Activated T-helper 1 cell treated with anti-CD3 and anti-CD28 coated beads, Interleukin-12 subunit alpha, Interleukin-12 subunit beta, Interleukin-2, Interleukin-4 antibody, amounts not matched to agents 30 ng/mL and 10 ng/mL and 1 ng/mL, durations not matched to agents 14 hours and 24 hours and 36 hours (primary cell): Measurements from ENCODE around the gene FN1. TPM values are rescaled to one million over a fixed set of nuclear protein-coding genes. Genes with fewer than 3 reads are reported as not detected.
"Not testable (repeated sequence)": the region's sequence is repeated elsewhere in the genome, so short reads cannot be mapped to it uniquely, and the experiment has no call there.

ENCODE experiments used
- DNase-seq: peaks from one replicate; pipeline ENCODE4 v3.0.0; 2021; ENCODE audit warnings: low spot score
- H3K27ac Mint-ChIP-seq: one replicate; pipeline ENCODE4 v1.8.0; 2021; ENCODE audit warnings: mild to moderate bottlenecking, mixed read lengths
- H3K27me3 Mint-ChIP-seq: one replicate; pipeline ENCODE4 v1.8.0; 2022; ENCODE audit warnings: mild to moderate bottlenecking, moderate library complexity, mixed read lengths; ENCODE audit not compliant: insufficient read depth
- H3K36me3 Mint-ChIP-seq: one replicate; pipeline ENCODE4 v1.8.0; 2021; ENCODE audit warnings: low read depth, mixed read lengths
- H3K4me1 Mint-ChIP-seq: one replicate; pipeline ENCODE4 v1.8.0; 2021; ENCODE audit warnings: low read depth, mixed read lengths
- H3K4me3 Mint-ChIP-seq: one replicate; pipeline ENCODE4 v1.8.0; 2021; ENCODE audit warnings: mild to moderate bottlenecking, moderate library complexity, mixed read lengths
- H3K9me3 Mint-ChIP-seq: one replicate; pipeline ENCODE4 v1.8.0; 2021; ENCODE audit warnings: mixed read lengths
- intact Hi-C: fragments of 100-400 bp; cut with micrococcal nuclease; formaldehyde crosslinking; loops from one replicate; pipeline ENCODE4 v1.15.1; 2024
- total RNA-seq: library from RNA; stranded (reverse); gene quantifications from 2 replicates; pipeline ENCODE4 v1.2.3, GENCODE V29; 2022

Gene FN1
- total RNA-seq, 1 donor from 2014 or later, result 1.6 TPM

- H3K27me3 Mint-ChIP-seq, result no peaks in the 10 kb centered on the region
Observed at GRCh38 chr2:215320102-215320501, 115.8 kb downstream of the FN1 start.

GRCh38 chr2:215319500-215319899 lies 116.4 kb downstream of the FN1 start:
- Mint-ChIP-seq H3K27ac (no peak overlapping the region), H3K4me1 (peaks cover 30% of the 10 kb centered on the region), H3K9me3 (no peaks in the 10 kb centered on the region), H3K4me3 (no peak overlapping the region), H3K36me3 (peaks cover 59% of the 10 kb centered on the region), H3K27me3 (no peaks in the 10 kb centered on the region)
- DNase-seq, result no peak
- intact Hi-C loops, result loop anchor here (10.0 kb wide), 1 partner anchor 695 kb away; the partner anchor contains the start of gene MREG

More at GRCh38 chr2:215320102-215320501, 115.8 kb downstream of the FN1 start:
- intact Hi-C loops, result no loop called here
- Mint-ChIP-seq H3K9me3 (no peaks in the 10 kb centered on the region), H3K36me3 (peaks cover 58% of the 10 kb centered on the region), H3K4me1 (peaks cover 29% of the 10 kb centered on the region), H3K4me3 (no peak overlapping the region), H3K27ac (no peak overlapping the region)
- DNase-seq, result no peak

GRCh38 chr2:215316336-215316735 lies 119.5 kb downstream of the FN1 start:
- H3K27me3 Mint-ChIP-seq, result no peaks in the 10 kb centered on the region
- no peak for DNase-seq
- no peak overlapping the region for H3K4me3 Mint-ChIP-seq
- H3K27ac Mint-ChIP-seq, result no peak overlapping the region
- peaks cover 58% of the 10 kb centered on the region for H3K36me3 Mint-ChIP-seq
- intact Hi-C loops, result loop anchor here (10.0 kb wide), 1 partner anchor 698 kb away; the partner anchor contains the start of gene MREG
- H3K4me1 Mint-ChIP-seq, result peaks cover 41% of the 10 kb centered on the region
- H3K9me3 Mint-ChIP-seq, result no peaks in the 10 kb centered on the region

GRCh38 chr2:215315301-215315700 lies 120.6 kb downstream of the FN1 start:
- peaks cover 40% of the 10 kb centered on the region for H3K4me1 Mint-ChIP-seq

GRCh38 chr2:215314896-215315295 lies 121.0 kb downstream of the FN1 start:
- no peak overlapping the region for H3K4me3 Mint-ChIP-seq
- peaks cover 37% of the 10 kb centered on the region for H3K4me1 Mint-ChIP-seq
- intact Hi-C loops, result loop anchor here (5.0 to 10.0 kb wide), 4 partner anchors 43 to 767 kb away; partner anchors contain the start of genes MREG, PECR and TMEM169
- peaks cover 47% of the 10 kb centered on the region for H3K36me3 Mint-ChIP-seq
- DNase-seq, result no peak
- peak overlapping the region; percentile 34 for H3K27ac Mint-ChIP-seq
- no peaks in the 10 kb centered on the region for H3K9me3 Mint-ChIP-seq
- no peaks in the 10 kb centered on the region for H3K27me3 Mint-ChIP-seq

More at GRCh38 chr2:215315301-215315700, 120.6 kb downstream of the FN1 start:
- no peak for DNase-seq
- H3K4me3 Mint-ChIP-seq, result no peak overlapping the region
- H3K27ac Mint-ChIP-seq, result peak overlapping the region; percentile 34
- intact Hi-C loops, result loop anchor here (10.0 kb wide), 1 partner anchor 700 kb away; the partner anchor contains the start of gene MREG
- no peaks in the 10 kb centered on the region for H3K27me3 Mint-ChIP-seq
- no peaks in the 10 kb centered on the region for H3K9me3 Mint-ChIP-seq
- peaks cover 51% of the 10 kb centered on the region for H3K36me3 Mint-ChIP-seq

GRCh38 chr2:215313255-215313613 lies 122.6 kb downstream of the FN1 start:
- peak overlapping the region; percentile 97 for H3K4me3 Mint-ChIP-seq
- no peaks in the 10 kb centered on the region for H3K9me3 Mint-ChIP-seq
- H3K27ac Mint-ChIP-seq, result peak overlapping the region; percentile 95
- H3K36me3 Mint-ChIP-seq, result peaks cover 38% of the 10 kb centered on the region
- intact Hi-C loops, result loop anchor here (2.0 to 10.0 kb wide), 5 partner anchors 41 to 769 kb away; partner anchors contain the start of genes FN1, MREG, PECR and TMEM169
- no peak for DNase-seq
- H3K4me1 Mint-ChIP-seq, result peaks cover 33% of the 10 kb centered on the region
- H3K27me3 Mint-ChIP-seq, result no peaks in the 10 kb centered on the region

- DNase-seq, result peak; percentile 90
- Mint-ChIP-seq H3K9me3 (no peaks in the 10 kb centered on the region), H3K36me3 (peaks cover 31% of the 10 kb centered on the region), H3K4me1 (peaks cover 33% of the 10 kb centered on the region), H3K27me3 (no peaks in the 10 kb centered on the region), H3K27ac (peak within 1 kb of the TSS; percentile 95), H3K4me3 (peak within 1 kb of the TSS; percentile 97)
- intact Hi-C loops, result loop anchor here (1.0 to 10.0 kb wide), 7 partner anchors 40 to 1100 kb away; partner anchors contain the start of genes BARD1, FN1, MREG and PECR
Observed at GRCh38 chr2:215311625-215312396, 124.1 kb downstream of the FN1 start, which contains the start of gene ATIC. Gene ATIC (plus strand): TSS chr2:215312059. CDS start chr2:215312143, 84 bp downstream.

- Mint-ChIP-seq H3K4me3 (peak overlapping the region; percentile 89), H3K27ac (peak overlapping the region; percentile 79), H3K36me3 (peaks cover 28% of the 10 kb centered on the region), H3K4me1 (peaks cover 31% of the 10 kb centered on the region)
- not testable (repeated sequence) for H3K9me3 Mint-ChIP-seq, H3K27me3 Mint-ChIP-seq
- DNase-seq, result peak; percentile 10
- intact Hi-C loops, result loop anchor here (5.0 to 10.0 kb wide), 4 partner anchors 39 to 771 kb away; partner anchors contain the start of genes MREG, PECR and TMEM169
Observed at GRCh38 chr2:215311259-215311624, 124.6 kb downstream of the FN1 start.

Other genes with a start within 250 kb of the FN1 start
- 287 and 299 TPM in 2 replicates for gene ATIC, start 124.0 kb downstream of the FN1 start, total RNA-seq